ENCODE measurements around the gene FBL. TPM values are rescaled to one million over a fixed set of nuclear protein-coding genes. Genes with fewer than 3 reads are reported as not detected.
A peak's percentile ranks its signal among the peaks of the same experiment; 100 is the strongest.

The FBL gene
- total and polyA plus RNA-seq, 10 of the 15 experiments (the other 5 are each of a cell fraction or from before 2014, with no cell fraction given) = 156 to 1,083 (median 478) TPM

GRCh38 chr19:39816287-39817048 is 29.7 kb downstream of the FBL start (continued):
- TF ChIP-seq PML (IDR thresholded peaks at IDR 0.05; ENCODE audit: low read length) (no peak), ZNF24 (IDR thresholded peaks at IDR 0.05) (no peak), RAD51 (IDR thresholded peaks at IDR 0.05) (no peak), EP300 (IDR thresholded peaks at IDR 0.05; ENCODE audit: borderline replicate concordance in 1 of 2, control insufficient read depth in 1 of 2, low read depth in 2 of 2, low read length in 2 of 2) (no peak), NBN (IDR thresholded peaks at IDR 0.05) (peak; percentile 71; the same call in 1 of the 2 replicates), BCL3 (IDR thresholded peaks at IDR 0.05; ENCODE audit: borderline replicate concordance, insufficient read depth, low read depth, low read length, poor library complexity, severe bottlenecking) (no peak), RELB (IDR thresholded peaks at IDR 0.05; ENCODE audit: low read depth) (peak; percentile 44; the same call in 1 of the 2 replicates), IRF4 (IDR thresholded peaks at IDR 0.05; ENCODE audit: low read depth, low read length) (no peak), POU2F2 (IDR thresholded peaks at IDR 0.05; ENCODE audit: borderline replicate concordance, low read depth, low read length) (no peak), SMAD1 (IDR thresholded peaks at IDR 0.05; ENCODE audit: low read depth, partially characterized antibody) (no peak), MYB (IDR thresholded peaks at IDR 0.05; ENCODE audit: borderline replicate concordance, low read depth, low read length) (no peak), BRCA1 (IDR thresholded peaks at IDR 0.05; ENCODE audit: low read depth, low read length) (no peak), TARDBP (IDR thresholded peaks at IDR 0.05; ENCODE audit: borderline replicate concordance) (no peak), STAT3 (IDR thresholded peaks at IDR 0.05; ENCODE audit: low read depth, low read length) (no peak), MTA3 (IDR thresholded peaks at IDR 0.05; ENCODE audit: borderline replicate concordance, low read length) (no peak), IKZF2 (IDR thresholded peaks at IDR 0.05) (peak; percentile 53 to 74; a peak in 2 of 4 replicates), RB1 (IDR thresholded peaks at IDR 0.05; ENCODE audit: borderline replicate concordance) (no peak), POLR2AphosphoS5 (IDR thresholded peaks at IDR 0.05; ENCODE audit: low read length) (no peak), YBX1 (IDR thresholded peaks at IDR 0.05) (no peak), CHD4 (IDR thresholded peaks at IDR 0.05) (no peak)
- TF ChIP-seq, protein P1, sequence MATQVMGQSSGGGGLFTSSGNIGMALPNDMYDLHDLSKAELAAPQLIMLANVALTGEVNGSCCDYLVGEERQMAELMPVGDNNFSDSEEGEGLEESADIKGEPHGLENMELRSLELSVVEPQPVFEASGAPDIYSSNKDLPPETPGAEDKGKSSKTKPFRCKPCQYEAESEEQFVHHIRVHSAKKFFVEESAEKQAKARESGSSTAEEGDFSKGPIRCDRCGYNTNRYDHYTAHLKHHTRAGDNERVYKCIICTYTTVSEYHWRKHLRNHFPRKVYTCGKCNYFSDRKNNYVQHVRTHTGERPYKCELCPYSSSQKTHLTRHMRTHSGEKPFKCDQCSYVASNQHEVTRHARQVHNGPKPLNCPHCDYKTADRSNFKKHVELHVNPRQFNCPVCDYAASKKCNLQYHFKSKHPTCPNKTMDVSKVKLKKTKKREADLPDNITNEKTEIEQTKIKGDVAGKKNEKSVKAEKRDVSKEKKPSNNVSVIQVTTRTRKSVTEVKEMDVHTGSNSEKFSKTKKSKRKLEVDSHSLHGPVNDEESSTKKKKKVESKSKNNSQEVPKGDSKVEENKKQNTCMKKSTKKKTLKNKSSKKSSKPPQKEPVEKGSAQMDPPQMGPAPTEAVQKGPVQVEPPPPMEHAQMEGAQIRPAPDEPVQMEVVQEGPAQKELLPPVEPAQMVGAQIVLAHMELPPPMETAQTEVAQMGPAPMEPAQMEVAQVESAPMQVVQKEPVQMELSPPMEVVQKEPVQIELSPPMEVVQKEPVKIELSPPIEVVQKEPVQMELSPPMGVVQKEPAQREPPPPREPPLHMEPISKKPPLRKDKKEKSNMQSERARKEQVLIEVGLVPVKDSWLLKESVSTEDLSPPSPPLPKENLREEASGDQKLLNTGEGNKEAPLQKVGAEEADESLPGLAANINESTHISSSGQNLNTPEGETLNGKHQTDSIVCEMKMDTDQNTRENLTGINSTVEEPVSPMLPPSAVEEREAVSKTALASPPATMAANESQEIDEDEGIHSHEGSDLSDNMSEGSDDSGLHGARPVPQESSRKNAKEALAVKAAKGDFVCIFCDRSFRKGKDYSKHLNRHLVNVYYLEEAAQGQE (IDR thresholded peaks at IDR 0.05; ENCODE audit: low read depth, low read length) = no peak
- TF ChIP-seq, protein P2, sequence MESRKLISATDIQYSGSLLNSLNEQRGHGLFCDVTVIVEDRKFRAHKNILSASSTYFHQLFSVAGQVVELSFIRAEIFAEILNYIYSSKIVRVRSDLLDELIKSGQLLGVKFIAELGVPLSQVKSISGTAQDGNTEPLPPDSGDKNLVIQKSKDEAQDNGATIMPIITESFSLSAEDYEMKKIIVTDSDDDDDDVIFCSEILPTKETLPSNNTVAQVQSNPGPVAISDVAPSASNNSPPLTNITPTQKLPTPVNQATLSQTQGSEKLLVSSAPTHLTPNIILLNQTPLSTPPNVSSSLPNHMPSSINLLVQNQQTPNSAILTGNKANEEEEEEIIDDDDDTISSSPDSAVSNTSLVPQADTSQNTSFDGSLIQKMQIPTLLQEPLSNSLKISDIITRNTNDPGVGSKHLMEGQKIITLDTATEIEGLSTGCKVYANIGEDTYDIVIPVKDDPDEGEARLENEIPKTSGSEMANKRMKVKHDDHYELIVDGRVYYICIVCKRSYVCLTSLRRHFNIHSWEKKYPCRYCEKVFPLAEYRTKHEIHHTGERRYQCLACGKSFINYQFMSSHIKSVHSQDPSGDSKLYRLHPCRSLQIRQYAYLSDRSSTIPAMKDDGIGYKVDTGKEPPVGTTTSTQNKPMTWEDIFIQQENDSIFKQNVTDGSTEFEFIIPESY (IDR thresholded peaks at IDR 0.05) = no peak

All from GM12878 (cell line).